ENCODE data around the gene FRMPD2.

DNA sequence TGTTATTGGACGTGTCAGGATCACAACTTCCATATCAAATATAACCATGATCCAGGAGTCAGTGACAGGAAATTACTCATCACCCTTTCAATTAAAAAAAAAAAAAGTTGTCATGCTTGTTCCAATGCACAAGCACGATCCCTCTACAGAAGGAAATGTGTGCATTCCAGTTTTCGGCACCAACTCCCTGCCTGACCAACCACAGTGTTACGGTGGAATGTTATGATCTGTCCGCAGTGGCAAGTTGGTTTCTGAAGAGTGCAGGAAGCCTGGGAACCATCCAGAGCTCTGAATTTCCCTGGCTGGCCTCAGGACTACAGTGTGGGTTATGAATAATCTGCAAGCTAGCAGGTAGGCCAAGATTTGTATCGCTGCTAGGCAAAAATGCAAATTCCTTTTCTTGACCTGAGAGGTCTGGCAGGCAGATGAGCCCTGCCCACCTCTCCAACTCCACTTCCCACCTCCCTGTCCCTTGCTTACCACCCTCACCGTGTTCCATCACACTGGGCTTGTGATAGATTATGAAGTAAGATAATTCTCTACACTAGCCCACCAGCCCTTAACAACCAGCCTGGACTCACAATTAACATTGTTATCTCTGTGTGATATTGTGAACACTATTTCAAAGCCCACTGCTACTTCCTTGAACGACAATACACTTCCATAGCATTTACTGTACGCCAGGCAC lies 20.4 kb downstream of the FRMPD2 start:
- TF ChIP-seq, protein P1, sequence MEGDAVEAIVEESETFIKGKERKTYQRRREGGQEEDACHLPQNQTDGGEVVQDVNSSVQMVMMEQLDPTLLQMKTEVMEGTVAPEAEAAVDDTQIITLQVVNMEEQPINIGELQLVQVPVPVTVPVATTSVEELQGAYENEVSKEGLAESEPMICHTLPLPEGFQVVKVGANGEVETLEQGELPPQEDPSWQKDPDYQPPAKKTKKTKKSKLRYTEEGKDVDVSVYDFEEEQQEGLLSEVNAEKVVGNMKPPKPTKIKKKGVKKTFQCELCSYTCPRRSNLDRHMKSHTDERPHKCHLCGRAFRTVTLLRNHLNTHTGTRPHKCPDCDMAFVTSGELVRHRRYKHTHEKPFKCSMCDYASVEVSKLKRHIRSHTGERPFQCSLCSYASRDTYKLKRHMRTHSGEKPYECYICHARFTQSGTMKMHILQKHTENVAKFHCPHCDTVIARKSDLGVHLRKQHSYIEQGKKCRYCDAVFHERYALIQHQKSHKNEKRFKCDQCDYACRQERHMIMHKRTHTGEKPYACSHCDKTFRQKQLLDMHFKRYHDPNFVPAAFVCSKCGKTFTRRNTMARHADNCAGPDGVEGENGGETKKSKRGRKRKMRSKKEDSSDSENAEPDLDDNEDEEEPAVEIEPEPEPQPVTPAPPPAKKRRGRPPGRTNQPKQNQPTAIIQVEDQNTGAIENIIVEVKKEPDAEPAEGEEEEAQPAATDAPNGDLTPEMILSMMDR (IDR thresholded peaks at IDR 0.05), result no peak
- TF ChIP-seq POLR2A (IDR thresholded peaks at IDR 0.05), result no peak
